Nephron progenitor cell (in vitro differentiated cells): ENCODE results near the gene HIP1R.
A peak's percentile ranks its signal among the peaks of the same experiment; 100 is the strongest.

Experiments
- DNase-seq: peaks from one replicate; pipeline ENCODE4 v3.0.0; 2021
- H3K27ac Mint-ChIP-seq: 2 replicates; pipeline ENCODE4 v1.8.0; 2021; ENCODE audit warnings: mild to moderate bottlenecking, moderate library complexity, mixed read lengths
- H3K27me3 Mint-ChIP-seq: 2 replicates; pipeline ENCODE4 v1.8.0; 2021; ENCODE audit warnings: mild to moderate bottlenecking, low read depth, mixed read lengths; ENCODE audit not compliant: poor library complexity
- H3K36me3 Mint-ChIP-seq: 2 replicates; pipeline ENCODE4 v1.8.0; 2021; ENCODE audit warnings: low read depth, mixed read lengths
- H3K4me1 Mint-ChIP-seq: 2 replicates; pipeline ENCODE4 v1.8.0; 2021; ENCODE audit warnings: mixed read lengths
- H3K4me3 Mint-ChIP-seq: 2 replicates; pipeline ENCODE4 v1.8.0; 2021; ENCODE audit warnings: mild to moderate bottlenecking, moderate library complexity, mixed read lengths
- H3K9me3 Mint-ChIP-seq: 2 replicates; pipeline ENCODE4 v1.8.0; 2021; ENCODE audit warnings: mild to moderate bottlenecking, moderate library complexity, mixed read lengths
- TF ChIP-seq, protein P1 (sequence below): fragments of 200-600 bp; sonication (generic); IDR thresholded peaks from 2 replicates; pipeline ENCODE4 v1.5.0; 2021; ENCODE audit warnings: antibody characterized with exemption

HIP1R gene

DNA sequence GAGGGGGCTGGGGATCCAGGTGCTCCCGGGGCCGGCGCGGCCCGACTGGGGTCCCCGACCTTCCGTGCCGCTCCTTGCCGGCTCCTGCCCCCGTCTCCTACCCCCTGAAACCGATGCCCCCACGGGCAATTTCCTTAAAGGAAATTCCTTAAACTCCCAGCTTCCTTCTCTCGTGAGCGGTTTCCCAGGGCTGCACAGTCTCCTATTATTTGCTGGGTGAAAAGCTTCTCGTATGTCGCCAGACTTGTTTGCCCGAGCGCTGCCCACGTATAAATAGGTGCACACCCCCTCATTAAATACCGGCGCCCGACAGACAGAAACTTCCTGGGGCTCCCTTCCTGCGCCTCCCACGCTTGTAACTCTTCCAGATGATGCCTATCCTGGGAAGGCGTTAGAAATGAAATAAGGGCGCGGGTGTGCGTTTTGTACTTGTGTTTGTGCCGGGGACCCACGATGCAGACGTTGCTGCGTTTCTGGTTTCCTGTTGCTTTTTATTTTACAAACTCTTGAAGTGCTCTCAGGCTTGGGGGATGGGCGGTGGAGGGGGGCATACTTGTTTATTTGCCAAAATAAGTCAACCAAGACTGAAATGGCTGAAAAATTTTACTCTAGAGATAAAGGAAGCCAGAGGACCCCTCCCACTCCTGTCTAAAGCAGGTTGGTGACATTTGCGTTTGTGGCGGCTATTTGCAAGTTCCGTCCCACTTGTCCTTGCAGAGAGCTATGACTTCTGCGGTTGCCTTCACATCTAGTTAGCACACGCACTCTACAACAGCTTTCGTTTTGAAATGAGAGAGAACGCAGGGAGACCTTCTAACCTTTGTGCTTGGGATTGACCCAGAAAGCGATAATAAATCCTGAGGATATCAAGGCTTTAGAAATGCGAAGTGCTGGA is 1.0 kb downstream of the HIP1R start:
- peak; percentile 36 for DNase-seq
- H3K4me1 Mint-ChIP-seq, result peaks cover 59% of the 10 kb centered on the region
- peaks cover 53% of the 10 kb centered on the region for H3K27me3 Mint-ChIP-seq
- H3K9me3 Mint-ChIP-seq, result no peaks in the 10 kb centered on the region
- H3K36me3 Mint-ChIP-seq, result peaks cover 23% of the 10 kb centered on the region
- peak overlapping the region; percentile 89 for H3K4me3 Mint-ChIP-seq
- peak overlapping the region; percentile 1 for H3K27ac Mint-ChIP-seq
- TF ChIP-seq, protein P1, sequence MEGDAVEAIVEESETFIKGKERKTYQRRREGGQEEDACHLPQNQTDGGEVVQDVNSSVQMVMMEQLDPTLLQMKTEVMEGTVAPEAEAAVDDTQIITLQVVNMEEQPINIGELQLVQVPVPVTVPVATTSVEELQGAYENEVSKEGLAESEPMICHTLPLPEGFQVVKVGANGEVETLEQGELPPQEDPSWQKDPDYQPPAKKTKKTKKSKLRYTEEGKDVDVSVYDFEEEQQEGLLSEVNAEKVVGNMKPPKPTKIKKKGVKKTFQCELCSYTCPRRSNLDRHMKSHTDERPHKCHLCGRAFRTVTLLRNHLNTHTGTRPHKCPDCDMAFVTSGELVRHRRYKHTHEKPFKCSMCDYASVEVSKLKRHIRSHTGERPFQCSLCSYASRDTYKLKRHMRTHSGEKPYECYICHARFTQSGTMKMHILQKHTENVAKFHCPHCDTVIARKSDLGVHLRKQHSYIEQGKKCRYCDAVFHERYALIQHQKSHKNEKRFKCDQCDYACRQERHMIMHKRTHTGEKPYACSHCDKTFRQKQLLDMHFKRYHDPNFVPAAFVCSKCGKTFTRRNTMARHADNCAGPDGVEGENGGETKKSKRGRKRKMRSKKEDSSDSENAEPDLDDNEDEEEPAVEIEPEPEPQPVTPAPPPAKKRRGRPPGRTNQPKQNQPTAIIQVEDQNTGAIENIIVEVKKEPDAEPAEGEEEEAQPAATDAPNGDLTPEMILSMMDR, result no peak

DNA sequence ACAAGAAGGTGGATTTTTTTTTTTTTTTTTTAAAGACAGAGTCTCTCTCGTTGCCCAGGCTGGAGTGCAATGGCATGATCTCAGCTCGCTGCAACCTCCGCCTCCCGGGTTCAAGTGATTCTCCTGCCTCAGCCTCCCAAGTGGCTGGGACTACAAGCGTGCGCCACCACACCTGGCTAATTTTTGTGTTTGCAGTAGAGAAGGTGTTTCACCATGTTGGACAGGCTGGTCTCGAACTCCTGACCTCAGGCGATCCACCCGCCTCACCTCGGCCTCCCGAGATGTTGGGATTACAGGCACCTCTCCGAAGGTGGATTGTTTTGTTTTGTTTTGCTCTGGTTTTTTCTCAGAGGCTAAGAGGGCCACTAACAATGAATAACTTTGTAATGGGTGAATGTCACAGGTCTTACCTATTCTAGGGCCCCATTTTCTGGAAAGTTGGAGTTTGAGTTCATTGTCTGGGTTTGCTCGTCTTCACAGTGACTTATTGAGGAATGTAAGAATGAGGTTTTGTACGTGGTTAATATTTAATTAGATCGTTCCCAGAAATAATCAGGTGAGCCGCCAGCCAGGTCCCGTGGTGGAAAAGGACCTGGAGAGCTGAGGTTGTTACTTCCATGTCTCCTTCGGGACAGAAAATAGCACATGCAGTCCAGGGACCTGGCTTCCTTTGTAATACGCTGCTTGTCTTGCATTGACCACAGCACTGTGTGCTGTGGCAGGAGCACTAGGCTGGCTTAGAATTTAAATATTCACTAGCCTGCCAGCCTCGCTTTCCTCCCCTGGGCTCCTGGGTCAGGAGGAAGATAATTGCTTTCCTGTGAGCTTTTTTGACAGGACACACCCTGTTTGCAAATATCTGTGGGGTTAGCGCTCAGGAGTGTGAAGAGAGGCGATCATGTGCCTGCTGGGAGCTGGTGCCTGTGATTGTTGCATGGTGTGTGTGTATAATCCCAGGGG is 2.3 kb downstream of the HIP1R start:
- Mint-ChIP-seq H3K36me3 (peaks cover 23% of the 10 kb centered on the region), H3K27me3 (peaks cover 47% of the 10 kb centered on the region), H3K27ac (no peak overlapping the region), H3K9me3 (no peaks in the 10 kb centered on the region), H3K4me3 (peak overlapping the region; percentile 89), H3K4me1 (peaks cover 72% of the 10 kb centered on the region)
- no peak for DNase-seq
- TF ChIP-seq, protein P1, result no peak

DNA sequence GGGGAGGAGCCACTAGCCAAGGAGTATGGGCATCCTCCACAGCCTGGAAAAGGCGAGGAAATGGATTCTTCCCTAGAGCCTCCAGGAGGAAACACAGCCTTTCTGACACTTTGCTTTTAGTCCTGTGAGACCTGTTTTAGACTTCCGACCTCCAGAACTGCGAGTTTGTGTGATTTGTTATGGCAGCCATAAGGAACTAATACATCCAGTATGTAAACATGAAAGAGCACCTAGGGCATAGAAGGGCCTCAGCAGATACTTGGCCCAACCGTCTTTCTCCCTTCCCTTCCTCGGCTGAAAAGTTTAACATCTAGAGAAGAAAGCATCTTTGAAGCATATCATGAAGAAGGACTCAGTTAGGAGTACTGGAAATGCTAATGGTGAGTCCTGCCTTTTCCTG is 3.6 kb downstream of the HIP1R start:
- Mint-ChIP-seq H3K4me1 (peaks cover 79% of the 10 kb centered on the region), H3K27me3 (peaks cover 45% of the 10 kb centered on the region), H3K9me3 (no peaks in the 10 kb centered on the region), H3K36me3 (peaks cover 23% of the 10 kb centered on the region), H3K27ac (no peak overlapping the region), H3K4me3 (no peak overlapping the region)
- TF ChIP-seq, protein P1, result no peak
- no peak for DNase-seq

DNA sequence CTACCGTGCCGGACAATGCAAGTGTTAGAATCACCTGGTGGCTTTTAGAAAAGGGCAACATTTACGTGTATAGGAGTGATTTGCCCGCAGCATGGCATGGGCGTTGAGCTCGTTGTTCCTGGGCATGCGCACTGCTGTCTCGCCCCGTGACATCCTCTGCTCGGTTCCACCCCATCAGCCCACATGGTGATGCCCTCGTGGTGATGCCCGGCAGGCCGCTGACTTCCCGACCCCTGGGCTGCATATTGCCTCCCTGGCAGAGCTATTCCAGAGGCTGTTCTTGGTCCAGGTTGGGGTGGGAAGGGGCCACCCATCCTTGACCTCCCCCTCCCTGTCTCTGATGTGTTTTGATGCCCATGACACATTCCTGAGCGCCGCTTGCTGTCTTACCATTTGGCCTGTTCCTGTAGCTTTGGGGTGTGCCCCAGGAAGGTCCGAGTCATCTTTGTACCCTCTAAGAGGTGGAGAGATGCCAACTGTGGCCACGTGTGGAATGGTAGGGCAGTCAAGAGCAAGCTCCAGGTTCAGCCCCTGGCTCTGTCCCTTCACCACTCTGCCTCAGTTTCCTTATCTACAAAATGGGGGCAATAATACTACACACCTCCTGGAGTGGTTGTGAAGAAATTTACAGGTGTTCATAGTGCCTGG is 4.8 kb downstream of the HIP1R start:
- Mint-ChIP-seq H3K27me3 (peaks cover 39% of the 10 kb centered on the region), H3K27ac (no peak overlapping the region), H3K36me3 (peaks cover 23% of the 10 kb centered on the region), H3K9me3 (no peaks in the 10 kb centered on the region), H3K4me1 (peaks cover 78% of the 10 kb centered on the region), H3K4me3 (no peak overlapping the region)
- no peak for DNase-seq
- TF ChIP-seq, protein P1, result no peak

DNA sequence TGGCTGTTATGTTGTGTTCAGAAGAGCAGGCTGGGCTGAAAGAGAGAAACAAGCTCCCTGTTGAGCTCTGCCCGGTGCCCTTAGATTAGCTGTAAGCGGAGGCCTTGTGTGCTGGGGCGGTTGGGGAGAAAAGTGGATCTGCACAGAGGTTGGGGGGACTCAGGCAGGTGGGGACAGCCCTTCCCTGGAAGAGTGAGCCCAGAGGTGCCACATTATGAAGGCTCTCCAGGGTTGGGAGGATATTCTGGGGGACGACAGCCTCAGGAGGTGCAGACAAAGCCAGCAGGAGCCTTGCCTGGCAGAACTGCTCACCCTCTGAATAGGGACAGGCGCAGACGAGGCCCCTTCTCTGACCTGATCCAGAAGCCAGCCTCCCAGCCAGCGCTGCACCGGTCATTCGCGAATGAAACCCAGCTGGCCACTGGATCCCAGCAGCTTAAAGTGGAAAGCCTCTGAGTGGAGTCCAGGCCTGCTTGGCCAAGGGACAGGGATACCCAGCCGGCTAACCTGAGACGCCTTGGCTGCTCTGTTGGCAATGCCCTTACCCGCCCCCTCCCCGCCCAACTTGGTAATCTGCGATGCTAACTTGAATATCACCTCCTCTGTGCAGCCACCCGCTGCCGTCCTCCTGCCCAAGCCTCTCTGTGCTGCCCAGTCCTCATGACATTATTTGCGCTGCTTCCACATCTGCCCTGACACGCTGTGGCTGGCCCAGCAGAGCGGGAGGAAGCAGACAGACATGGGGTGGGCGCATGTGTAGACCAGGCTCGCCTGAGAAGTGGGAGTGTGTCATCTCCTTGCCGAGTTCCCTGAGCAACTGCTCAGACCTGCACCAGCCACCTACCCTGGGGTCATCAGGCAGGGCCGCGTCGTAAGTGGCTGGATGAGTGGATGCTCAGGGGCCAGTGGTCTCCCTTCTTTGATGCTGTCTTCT is 5.6 kb downstream of the HIP1R start:
- H3K4me3 Mint-ChIP-seq, result peak overlapping the region; percentile 30
- TF ChIP-seq, protein P1, result no peak
- peaks cover 39% of the 10 kb centered on the region for H3K27me3 Mint-ChIP-seq
- H3K27ac Mint-ChIP-seq, result peak overlapping the region; percentile 95
- no peaks in the 10 kb centered on the region for H3K9me3 Mint-ChIP-seq
- no peak for DNase-seq
- H3K4me1 Mint-ChIP-seq, result peaks cover 83% of the 10 kb centered on the region
- H3K36me3 Mint-ChIP-seq, result peaks cover 23% of the 10 kb centered on the region
